ENCODE results near the gene WDCP. TPM values are rescaled to one million over a fixed set of nuclear protein-coding genes. Genes with fewer than 3 reads are reported as not detected.
"Not testable (repeated sequence)": the region's sequence is repeated elsewhere in the genome, so short reads cannot be mapped to it uniquely, and the experiment has no call there.

WDCP gene
- 12.7 and 13.3 TPM in 2 replicates for total RNA-seq (2012; rRNA removed)

GRCh38 chr2:24046930-24047702, at the start of gene WDCP:
WDCP (minus strand) TSS chr2:24047391; CDS start chr2:24039494, 7,897 bp downstream.
- H3K4me1 ChIP-seq (ENCODE audit: control insufficient read depth, insufficient read depth, low read length): peaks cover 15% of the 10 kb centered on the region
- peak within 1 kb of the TSS; percentile 83 for H3K4me3 ChIP-seq (ENCODE audit: low read length)
- H3K9ac ChIP-seq (ENCODE audit: low read depth, low read length): peak within 1 kb of the TSS; percentile 83
- peak within 1 kb of the TSS; percentile 79 for H3K4me2 ChIP-seq (ENCODE audit: low read length)
- H3K9me3 ChIP-seq (replicated peaks; ENCODE audit: low read length): no peaks in the 10 kb centered on the region
- no peaks in the 10 kb centered on the region for H3K27me3 ChIP-seq (ENCODE audit: control insufficient read depth, insufficient read depth, low read length)
- no peaks in the 10 kb centered on the region for H3K36me3 ChIP-seq (ENCODE audit: insufficient read depth, low read length)

DNA sequence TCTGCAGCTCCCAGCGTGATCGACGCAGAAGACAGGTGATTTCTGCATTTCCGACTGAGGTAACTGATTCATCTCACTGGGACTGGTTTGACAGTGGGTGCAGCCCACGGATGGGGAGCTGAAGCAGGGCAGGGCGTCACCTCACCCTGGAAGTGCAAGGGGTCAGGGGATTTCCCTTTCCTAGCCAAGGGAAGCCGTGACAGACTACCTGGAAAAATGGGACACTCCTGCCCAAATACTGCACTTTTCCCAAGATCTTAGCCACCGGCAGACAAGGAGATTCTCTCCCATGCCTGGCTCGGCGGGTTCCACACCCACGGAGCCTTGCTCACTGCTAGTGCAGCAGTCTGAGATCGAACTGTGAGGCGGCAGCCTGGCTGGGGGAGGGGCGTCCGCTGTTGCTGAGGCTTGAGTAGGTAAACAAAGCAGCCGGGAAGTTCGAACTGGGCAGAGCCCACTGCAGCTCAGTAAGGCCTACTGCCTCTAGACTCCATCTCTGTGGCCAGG, 48.0 kb upstream of the WDCP start:
- not testable (repeated sequence) for H3K4me3 ChIP-seq (ENCODE audit: low read length); H3K27me3 ChIP-seq (ENCODE audit: control insufficient read depth, insufficient read depth, low read length); H3K9ac ChIP-seq (ENCODE audit: low read depth, low read length); H3K36me3 ChIP-seq (ENCODE audit: insufficient read depth, low read length); H3K9me3 ChIP-seq (replicated peaks; ENCODE audit: low read length); H3K4me2 ChIP-seq (ENCODE audit: low read length); H3K4me1 ChIP-seq (ENCODE audit: control insufficient read depth, insufficient read depth, low read length)

- not testable (repeated sequence) for H3K4me1 ChIP-seq (ENCODE audit: control insufficient read depth, insufficient read depth, low read length); H3K9ac ChIP-seq (ENCODE audit: low read depth, low read length); H3K27me3 ChIP-seq (ENCODE audit: control insufficient read depth, insufficient read depth, low read length); H3K36me3 ChIP-seq (ENCODE audit: insufficient read depth, low read length); H3K4me2 ChIP-seq (ENCODE audit: low read length); H3K9me3 ChIP-seq (replicated peaks; ENCODE audit: low read length); H3K4me3 ChIP-seq (ENCODE audit: low read length)
Observed at GRCh38 chr2:24093270-24093669, 46.1 kb upstream of the WDCP start.

DNA sequence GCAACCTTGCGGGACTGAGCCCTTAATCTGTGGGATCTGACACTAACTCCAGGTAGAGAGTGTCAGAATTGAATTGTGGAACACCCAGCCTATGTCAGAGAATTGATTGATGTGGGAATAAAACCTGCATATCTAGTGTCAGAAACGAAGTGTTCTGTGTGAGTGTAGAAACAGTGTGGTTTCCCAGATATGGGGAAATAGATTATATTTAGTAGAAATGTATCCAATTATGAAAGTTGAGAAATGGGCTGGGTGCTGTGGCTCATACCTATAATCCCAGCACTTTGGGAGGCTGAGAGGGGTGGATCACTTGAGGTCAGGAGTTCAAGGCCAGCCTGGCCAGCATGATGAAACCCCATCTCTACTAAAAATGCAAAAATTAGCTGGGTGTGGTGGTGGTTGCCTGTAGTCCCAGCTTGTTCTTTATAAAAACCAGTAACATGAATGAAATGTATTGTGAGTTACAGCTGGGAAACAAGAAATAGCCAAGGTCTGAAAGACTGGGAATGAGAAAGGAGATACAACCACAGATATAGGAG, 41.7 kb upstream of the WDCP start:
- Histone ChIP-seq H3K36me3 (ENCODE audit: insufficient read depth, low read length) (no peaks in the 10 kb centered on the region), H3K9me3 (replicated peaks; ENCODE audit: low read length) (no peaks in the 10 kb centered on the region), H3K4me1 (ENCODE audit: control insufficient read depth, insufficient read depth, low read length) (peaks cover 7% of the 10 kb centered on the region), H3K9ac (ENCODE audit: low read depth, low read length) (no peak overlapping the region), H3K4me3 (ENCODE audit: low read length) (no peak overlapping the region), H3K4me2 (ENCODE audit: low read length) (no peak overlapping the region), H3K27me3 (ENCODE audit: control insufficient read depth, insufficient read depth, low read length) (no peaks in the 10 kb centered on the region)

- no peaks in the 10 kb centered on the region for H3K9me3 ChIP-seq (replicated peaks; ENCODE audit: low read length)
- no peak overlapping the region for H3K4me3 ChIP-seq (ENCODE audit: low read length)
- no peak overlapping the region for H3K9ac ChIP-seq (ENCODE audit: low read depth, low read length)
- H3K4me1 ChIP-seq (ENCODE audit: control insufficient read depth, insufficient read depth, low read length): peaks cover 20% of the 10 kb centered on the region
- H3K4me2 ChIP-seq (ENCODE audit: low read length): no peak overlapping the region
- H3K27me3 ChIP-seq (ENCODE audit: control insufficient read depth, insufficient read depth, low read length): no peaks in the 10 kb centered on the region
- peaks cover 13% of the 10 kb centered on the region for H3K36me3 ChIP-seq (ENCODE audit: insufficient read depth, low read length)
Observed at GRCh38 chr2:24087032-24087431, 39.8 kb upstream of the WDCP start.

DNA sequence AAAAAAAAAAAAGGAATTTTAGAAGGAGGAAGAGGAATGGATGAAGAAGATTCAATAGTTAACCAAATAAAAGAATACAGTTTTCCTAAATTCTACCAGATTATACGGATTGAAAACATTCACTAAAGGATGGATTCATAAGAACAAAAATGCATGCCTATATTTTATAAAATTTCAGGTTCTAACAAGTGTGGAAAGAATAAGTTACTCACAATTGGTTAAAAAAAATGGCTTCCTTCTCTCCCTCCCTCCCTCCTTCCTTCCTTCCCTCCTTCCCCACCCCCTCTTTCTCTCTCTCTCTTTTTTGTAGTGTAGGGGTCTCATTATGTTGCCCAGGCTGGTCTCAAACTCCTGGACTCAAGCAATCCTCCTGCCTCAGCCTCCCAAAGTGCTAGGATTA, 39.0 kb upstream of the WDCP start:
- peaks cover 15% of the 10 kb centered on the region for H3K36me3 ChIP-seq (ENCODE audit: insufficient read depth, low read length)
- no peak overlapping the region for H3K4me3 ChIP-seq (ENCODE audit: low read length)
- no peaks in the 10 kb centered on the region for H3K27me3 ChIP-seq (ENCODE audit: control insufficient read depth, insufficient read depth, low read length)

DNA sequence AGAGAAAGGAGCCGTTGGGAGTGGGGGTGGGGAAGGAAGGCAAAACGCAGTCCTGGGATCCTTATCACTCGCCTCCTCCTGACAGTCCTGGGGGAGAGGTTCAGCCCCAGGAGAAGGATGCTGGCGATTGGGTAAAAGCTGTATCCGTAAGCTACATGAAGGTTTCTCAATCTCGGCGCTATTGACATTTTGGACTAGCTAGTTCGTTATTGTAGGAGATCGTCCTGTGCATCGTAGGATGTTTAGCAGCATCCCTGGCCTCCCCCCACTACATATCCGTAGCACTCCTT, 38.0 kb upstream of the WDCP start:
- Histone ChIP-seq H3K4me2 (ENCODE audit: low read length) (peak overlapping the region; percentile 80), H3K9me3 (replicated peaks; ENCODE audit: low read length) (no peaks in the 10 kb centered on the region), H3K4me3 (ENCODE audit: low read length) (peak overlapping the region; percentile 81), H3K4me1 (ENCODE audit: control insufficient read depth, insufficient read depth, low read length) (peaks cover 31% of the 10 kb centered on the region), H3K36me3 (ENCODE audit: insufficient read depth, low read length) (peaks cover 15% of the 10 kb centered on the region), H3K27me3 (ENCODE audit: control insufficient read depth, insufficient read depth, low read length) (no peaks in the 10 kb centered on the region), H3K9ac (ENCODE audit: low read depth, low read length) (peak overlapping the region; percentile 88)

More for the DNA sequence above, 39.0 kb upstream of the WDCP start:
- Histone ChIP-seq H3K4me1 (ENCODE audit: control insufficient read depth, insufficient read depth, low read length) (peaks cover 26% of the 10 kb centered on the region), H3K9me3 (replicated peaks; ENCODE audit: low read length) (no peaks in the 10 kb centered on the region), H3K9ac (ENCODE audit: low read depth, low read length) (no peak overlapping the region), H3K4me2 (ENCODE audit: low read length) (no peak overlapping the region)

DNA sequence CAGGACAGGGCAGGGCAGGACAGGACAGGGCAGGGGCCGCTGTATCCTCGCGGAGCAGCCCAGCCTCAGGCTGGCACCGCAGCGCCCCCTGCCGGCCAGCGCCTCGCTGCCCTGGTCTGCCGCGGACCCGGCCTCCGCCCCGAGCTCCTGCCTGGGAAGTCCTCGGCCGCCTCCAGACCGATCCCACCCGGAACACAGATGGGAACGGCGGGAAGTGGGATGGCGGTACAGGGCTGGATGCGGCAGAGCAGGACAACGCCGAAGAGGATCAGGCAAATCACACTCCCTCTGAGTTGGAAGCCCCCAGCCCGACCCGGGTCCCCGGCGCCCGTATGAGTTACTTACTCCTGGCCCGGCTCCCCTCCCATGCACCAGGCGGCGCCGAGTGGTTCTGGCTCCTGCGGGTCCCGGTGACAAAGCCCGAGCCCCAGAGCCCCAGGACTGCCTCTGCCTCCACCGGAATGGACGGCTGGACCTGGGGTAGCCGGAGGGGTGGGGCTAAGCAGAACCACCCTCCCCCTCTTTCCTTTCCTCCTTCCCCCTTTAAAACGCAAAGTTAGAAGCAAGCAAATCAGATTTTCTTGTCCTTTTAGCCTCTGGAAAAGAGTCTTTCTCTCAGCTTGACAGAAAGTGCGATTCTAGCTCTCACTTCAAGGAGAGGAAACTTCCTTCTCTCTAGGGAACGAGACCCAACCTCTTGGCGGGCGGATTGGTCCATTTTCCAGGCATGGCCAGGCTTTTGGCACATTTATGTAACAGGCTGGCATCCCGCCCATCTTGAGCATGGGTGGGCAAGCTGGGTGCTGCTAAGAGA, 37.4 kb upstream of the WDCP start, which contains the start of gene TP53I3:
Gene TP53I3, minus strand, starts transcription at position 449 of the 814 bp plus-strand sequence. CDS start 508 bp downstream, outside the sequence.
- peak within 1 kb of the TSS; percentile 80 for H3K4me2 ChIP-seq (ENCODE audit: low read length)
- H3K9me3 ChIP-seq (replicated peaks; ENCODE audit: low read length): no peaks in the 10 kb centered on the region
- H3K4me3 ChIP-seq (ENCODE audit: low read length): peak within 1 kb of the TSS; percentile 81
- peak within 1 kb of the TSS; percentile 88 for H3K9ac ChIP-seq (ENCODE audit: low read depth, low read length)
- peaks cover 31% of the 10 kb centered on the region for H3K4me1 ChIP-seq (ENCODE audit: control insufficient read depth, insufficient read depth, low read length)
- H3K36me3 ChIP-seq (ENCODE audit: insufficient read depth, low read length): peaks cover 18% of the 10 kb centered on the region
- H3K27me3 ChIP-seq (ENCODE audit: control insufficient read depth, insufficient read depth, low read length): no peaks in the 10 kb centered on the region

DNA sequence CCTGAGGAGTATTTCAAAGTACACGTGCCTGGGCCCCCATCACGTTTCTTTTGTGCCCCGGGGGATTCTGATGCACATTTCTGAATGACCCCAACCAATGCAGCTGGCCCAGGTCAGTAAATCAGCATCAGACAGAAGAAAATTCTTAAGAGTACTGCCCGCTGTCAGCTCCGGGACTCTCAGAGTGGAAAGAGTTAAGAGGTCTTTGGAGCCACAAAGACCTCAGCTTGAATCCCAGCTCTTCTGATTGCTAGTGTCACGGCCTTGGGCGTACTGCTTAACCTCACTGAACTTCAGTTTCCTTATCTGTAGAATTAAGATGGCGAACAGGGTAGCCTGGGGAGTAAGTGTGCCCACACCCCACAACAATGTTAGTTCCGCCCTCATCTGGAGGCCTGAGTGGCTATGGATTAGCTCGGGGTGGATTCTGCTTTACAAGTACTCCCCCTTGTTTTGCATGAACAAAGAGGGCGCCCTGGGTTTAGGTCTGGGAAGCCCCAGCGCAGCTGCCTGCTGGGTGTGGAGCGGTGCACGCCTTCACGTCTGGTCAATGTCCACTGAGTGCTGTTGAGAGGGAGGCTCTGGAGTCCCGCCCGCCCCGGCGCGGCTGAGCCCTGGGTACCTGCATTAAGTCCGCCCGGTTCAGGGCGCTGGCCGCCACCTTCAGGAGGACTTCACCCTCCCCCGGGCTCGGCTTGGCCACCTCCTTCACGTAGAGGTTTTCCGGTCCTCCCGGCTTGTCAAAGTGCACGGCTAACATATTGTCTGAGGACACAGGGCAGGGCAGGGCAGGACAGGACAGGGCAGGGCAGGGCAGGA, 36.6 kb upstream of the WDCP start:
- Histone ChIP-seq H3K9ac (ENCODE audit: low read depth, low read length) (peak overlapping the region; percentile 88), H3K9me3 (replicated peaks; ENCODE audit: low read length) (no peaks in the 10 kb centered on the region), H3K27me3 (ENCODE audit: control insufficient read depth, insufficient read depth, low read length) (no peaks in the 10 kb centered on the region), H3K36me3 (ENCODE audit: insufficient read depth, low read length) (peaks cover 25% of the 10 kb centered on the region), H3K4me2 (ENCODE audit: low read length) (peak overlapping the region; percentile 80), H3K4me1 (ENCODE audit: control insufficient read depth, insufficient read depth, low read length) (peaks cover 31% of the 10 kb centered on the region), H3K4me3 (ENCODE audit: low read length) (peak overlapping the region; percentile 81)

DNA sequence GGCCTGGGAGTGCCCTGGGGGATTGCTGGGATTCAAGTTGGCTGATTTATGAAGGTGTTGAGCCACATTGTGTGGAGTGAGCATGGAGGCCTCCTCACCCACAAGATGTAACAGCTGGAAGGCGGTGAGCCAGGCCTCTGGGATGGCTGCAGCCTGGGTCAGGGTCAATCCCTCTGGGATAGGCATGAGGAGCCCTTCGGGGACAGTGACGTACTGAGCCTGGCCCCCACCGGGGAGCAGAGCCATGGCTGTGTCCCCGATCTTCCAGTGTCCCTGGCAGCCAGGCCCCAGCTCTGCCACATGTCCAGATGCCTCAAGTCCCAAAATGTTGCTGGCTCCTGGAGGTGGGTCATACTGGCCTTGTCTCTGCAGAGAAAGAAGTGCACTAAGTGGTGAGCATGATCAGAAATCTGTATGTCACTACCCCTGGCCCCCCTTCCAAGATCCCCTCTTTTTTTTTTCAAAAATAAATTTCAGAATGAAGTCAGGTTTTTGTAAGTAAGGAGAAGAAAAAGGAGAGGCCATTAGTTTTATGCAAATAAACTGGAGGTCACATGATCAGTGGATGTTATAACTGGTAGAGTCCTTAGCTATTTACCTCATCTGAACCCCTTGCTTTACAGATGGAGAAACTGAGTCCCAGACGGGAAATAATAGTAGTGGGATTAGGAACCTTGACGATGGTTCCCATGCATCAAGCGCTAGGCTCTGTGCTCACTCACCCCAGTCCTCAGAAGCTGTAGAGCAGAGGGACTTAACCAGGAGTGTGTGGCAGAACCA, 35.8 kb upstream of the WDCP start:
- H3K9ac ChIP-seq (ENCODE audit: low read depth, low read length): peak overlapping the region; percentile 88
- no peaks in the 10 kb centered on the region for H3K9me3 ChIP-seq (replicated peaks; ENCODE audit: low read length)
- H3K27me3 ChIP-seq (ENCODE audit: control insufficient read depth, insufficient read depth, low read length): no peaks in the 10 kb centered on the region
- peaks cover 30% of the 10 kb centered on the region for H3K36me3 ChIP-seq (ENCODE audit: insufficient read depth, low read length)
- H3K4me1 ChIP-seq (ENCODE audit: control insufficient read depth, insufficient read depth, low read length): peaks cover 31% of the 10 kb centered on the region
- peak overlapping the region; percentile 81 for H3K4me3 ChIP-seq (ENCODE audit: low read length)
- H3K4me2 ChIP-seq (ENCODE audit: low read length): peak overlapping the region; percentile 80

All from skeletal muscle satellite cell (primary cell).